H1 (cell line): ENCODE measurements around the gene SWT1. TPM values are rescaled to one million over a fixed set of nuclear protein-coding genes. Genes with fewer than 3 reads are reported as not detected.

Source experiments
- CTCF ChIA-PET: fragments of 300-600 bp; sonication (Branson Sonifier 250); formaldehyde crosslinking; loops from one replicate; lab custom pipeline; 2021; ENCODE audit not compliant: partially characterized antibody; lab: Charles Lee
- POLR2A ChIA-PET: fragments of 300-600 bp; sonication (Branson Sonifier 250); formaldehyde crosslinking; loops from one replicate; lab custom pipeline; 2021; ENCODE audit warnings: inconsistent platforms; ENCODE audit not compliant: partially characterized antibody; lab: Charles Lee
- DNase-seq, 2 experiments: peaks; one replicate each; pipeline versions ENCODE4 v3.0.0 to v3.0.0-alpha.2; 2010 to 2022; ENCODE audit warnings: low spot score in 2 of 2, low read depth in 1 of 2, mixed read lengths in 1 of 2
- FAIRE-seq: peaks from 2 replicates; lab custom pipeline; 2011; peaks lifted over from hg19 to GRCh38; lab: Jason Lieb, UNC
- H2AFZ ChIP-seq: 2 replicates; pipeline ENCODE4 v1.8.1; 2012; ENCODE audit warnings: low read length, inconsistent platforms
- H2AK5ac ChIP-seq: 2 replicates; pipeline ENCODE4 v1.6.1; 2013; ENCODE audit warnings: low read depth, low read length
- H2BK120ac ChIP-seq: replicated peaks from 2 replicates; pipeline ENCODE3; 2013; ENCODE audit warnings: low read depth, low read length, inconsistent platforms
- H2BK12ac ChIP-seq: 2 replicates; pipeline ENCODE4 v1.6.1; 2013; ENCODE audit warnings: low read depth, low read length
- H2BK15ac ChIP-seq: 2 replicates; pipeline ENCODE4 v1.6.1; 2013; ENCODE audit warnings: low read length
- H2BK20ac ChIP-seq: 2 replicates; pipeline ENCODE4 v1.6.1; 2013; ENCODE audit warnings: low read length
- H2BK5ac ChIP-seq: 2 replicates; pipeline ENCODE4 v1.6.1; 2013; ENCODE audit warnings: low read depth, low read length
- H3K14ac ChIP-seq: 2 replicates; pipeline ENCODE4 v1.6.1; 2013; ENCODE audit warnings: inconsistent platforms; ENCODE audit not compliant: insufficient read length
- H3K18ac ChIP-seq: 2 replicates; pipeline ENCODE4 v1.6.1; 2013; ENCODE audit warnings: low read length; ENCODE audit errors: extremely low read depth
- H3K23ac ChIP-seq: 2 replicates; pipeline ENCODE4 v1.6.1; 2013; ENCODE audit warnings: inconsistent platforms; ENCODE audit not compliant: insufficient read length
- H3K23me2 ChIP-seq: 2 replicates; pipeline ENCODE4 v1.6.1; 2013; ENCODE audit warnings: low read depth, low read length
- H3K27ac ChIP-seq: 2 replicates; pipeline ENCODE4 v1.6.1; 2011; ENCODE audit warnings: low read depth, low read length, inconsistent platforms
- H3K27me3 ChIP-seq, 4 experiments: replicated peaks in 1 of 4; 1 replicate in 1 of 4; 2 replicates in 3 of 4; pipeline versions ENCODE4 v1.6.1 to v1.8.1; 2011 to 2013; ENCODE audit warnings: low read length in 3 of 4, mild to moderate bottlenecking in 3 of 4, inconsistent platforms in 2 of 4, mixed read lengths in 2 of 4, moderate library complexity in 1 of 4; ENCODE audit not compliant: control insufficient read depth in 3 of 4, insufficient read depth in 3 of 4; ENCODE audit errors: extremely low read depth in 1 of 4
- H3K36me3 ChIP-seq, 4 experiments: 2 replicates each; pipeline versions ENCODE4 v1.6.1 to v1.8.1; 2011 to 2013; ENCODE audit warnings: mild to moderate bottlenecking in 4 of 4, low read length in 3 of 4, moderate library complexity in 2 of 4, control low read depth in 1 of 4, inconsistent platforms in 1 of 4; ENCODE audit not compliant: insufficient read depth in 4 of 4, control insufficient read depth in 2 of 4
- H3K4ac ChIP-seq: replicated peaks from 2 replicates; pipeline ENCODE3; 2013; ENCODE audit warnings: low read length, low read depth, mixed read lengths, inconsistent platforms; ENCODE audit not compliant: insufficient read length
- H3K4me1 ChIP-seq, 4 experiments: replicated peaks in 1 of 4; 1 replicate in 1 of 4; 2 replicates in 3 of 4; pipeline versions ENCODE4 v1.6.1 to v1.8.1; 2011 to 2013; ENCODE audit warnings: low read length in 3 of 4, inconsistent platforms in 2 of 4, mixed read lengths in 1 of 4; ENCODE audit not compliant: insufficient read depth in 4 of 4, control insufficient read depth in 3 of 4
- H3K4me2 ChIP-seq, 2 experiments: 2 replicates each; pipeline versions ENCODE4 v1.6.1 to v1.8.1; 2011 to 2013; ENCODE audit warnings: low read depth in 2 of 2, low read length in 2 of 2, control low read depth in 1 of 2, inconsistent platforms in 1 of 2, mild to moderate bottlenecking in 1 of 2; ENCODE audit not compliant: insufficient read depth in 1 of 2
- H3K4me3 ChIP-seq, 4 experiments: fragments of 200-600, 300-600 bp in 1 of 4; sonication (generic), shearing (Covaris generic), sonication (Bioruptor Twin) in 1 of 4; 2 replicates each; pipeline versions ENCODE4 v1.5.1 to v1.8.1; 2011 to 2016; ENCODE audit warnings: low read length in 4 of 4, low read depth in 3 of 4, control low read depth in 2 of 4, inconsistent platforms in 2 of 4, mild to moderate bottlenecking in 2 of 4, mixed read lengths in 1 of 4, moderate library complexity in 1 of 4; ENCODE audit not compliant: insufficient read depth in 2 of 4; ENCODE audit errors: extremely low read depth in 1 of 4
- H3K56ac ChIP-seq: replicated peaks from 2 replicates; pipeline ENCODE3; 2013; ENCODE audit warnings: low read depth, mild to moderate bottlenecking, mixed read lengths, low read length, inconsistent platforms; ENCODE audit not compliant: insufficient read length
- H3K79me1 ChIP-seq: 2 replicates; pipeline ENCODE4 v1.6.1; 2013; ENCODE audit warnings: low read depth, low read length, control low read depth
- H3K79me2 ChIP-seq, 2 experiments: 2 replicates each; pipeline versions ENCODE4 v1.6.1 to v1.8.1; 2012 to 2013; ENCODE audit warnings: low read length in 2 of 2, mild to moderate bottlenecking in 2 of 2, inconsistent platforms in 1 of 2; ENCODE audit not compliant: insufficient read depth in 2 of 2, control insufficient read depth in 1 of 2
- H3K9ac ChIP-seq, 4 experiments: replicated peaks in 1 of 4; 1 replicate in 1 of 4; 2 replicates in 3 of 4; pipeline versions ENCODE4 v1.6.1 to v1.8.1; 2011 to 2013; ENCODE audit warnings: low read depth in 3 of 4, low read length in 3 of 4, control low read depth in 2 of 4, mild to moderate bottlenecking in 2 of 4, moderate library complexity in 2 of 4, inconsistent platforms in 1 of 4; ENCODE audit errors: extremely low read depth in 1 of 4
- H3K9me3 ChIP-seq, 2 experiments: 2 replicates each; pipeline versions ENCODE4 v1.6.1 to v1.8.1; 2012 to 2013; ENCODE audit warnings: mild to moderate bottlenecking in 2 of 2, moderate library complexity in 2 of 2, control low read depth in 1 of 2, inconsistent platforms in 1 of 2, low read depth in 1 of 2, low read length in 1 of 2, mixed read lengths in 1 of 2; ENCODE audit not compliant: insufficient read depth in 2 of 2
- H4K20me1 ChIP-seq, 2 experiments: replicated peaks in 1 of 2; 2 replicates each; pipeline versions ENCODE3 to v1.8.1; 2011 to 2013; ENCODE audit warnings: inconsistent platforms in 2 of 2, low read length in 2 of 2, mild to moderate bottlenecking in 1 of 2; ENCODE audit not compliant: insufficient read depth in 2 of 2, control insufficient read depth in 1 of 2
- H4K5ac ChIP-seq: 2 replicates; pipeline ENCODE4 v1.6.1; 2013; ENCODE audit warnings: low read length, low read depth, mixed read lengths, inconsistent platforms; ENCODE audit not compliant: insufficient read length
- H4K8ac ChIP-seq: 2 replicates; pipeline ENCODE4 v1.8.0; 2013; ENCODE audit warnings: mild to moderate bottlenecking, moderate library complexity, low read length, inconsistent platforms; ENCODE audit not compliant: insufficient read depth; ENCODE audit errors: extremely low read depth
- H4K91ac ChIP-seq: replicated peaks from 2 replicates; pipeline ENCODE3; 2013; ENCODE audit warnings: low read length, mixed read lengths, inconsistent platforms; ENCODE audit not compliant: insufficient read length
- CHD2 ChIP-seq: IDR thresholded peaks from 2 replicates; pipeline ENCODE4 v1.6.1; 2012; ENCODE audit warnings: low read length, improper control_type of control experiment
- FOSL1 ChIP-seq: IDR thresholded peaks from 2 replicates; pipeline ENCODE4 v1.6.1; 2011; ENCODE audit warnings: mild to moderate bottlenecking, low read depth, low read length, moderate library complexity; ENCODE audit not compliant: insufficient read depth
- HDAC2 ChIP-seq, 2 experiments: fragments of 300-600 bp in 1 of 2; sonication (generic) in 1 of 2; IDR thresholded peaks; 2 replicates each; pipeline ENCODE4 v1.6.1; 2011 to 2012; ENCODE audit warnings: low read depth in 2 of 2, low read length in 2 of 2, mild to moderate bottlenecking in 2 of 2, moderate library complexity in 2 of 2, borderline replicate concordance in 1 of 2, inconsistent platforms in 1 of 2
- RAD21 ChIP-seq, 2 experiments: IDR thresholded peaks in 1 of 2; conservative IDR thresholded peaks in 1 of 2; 2 replicates each; pipeline ENCODE4 v1.6.1; 2011; ENCODE audit warnings: low read depth in 2 of 2, low read length in 2 of 2, improper control_type of control experiment in 1 of 2, inconsistent platforms in 1 of 2, mild to moderate bottlenecking in 1 of 2, moderate library complexity in 1 of 2
- RFX5 ChIP-seq: IDR thresholded peaks from 2 replicates; pipeline ENCODE4 v1.6.1; 2011; ENCODE audit warnings: low read depth, low read length, improper control_type of control experiment, borderline replicate concordance
- SP1 ChIP-seq: IDR thresholded peaks from 2 replicates; pipeline ENCODE4 v1.6.1; 2011; ENCODE audit warnings: low read depth, low read length
- SUZ12 ChIP-seq: fragments of 200-600 bp; sonication (generic); IDR thresholded peaks from 2 replicates; pipeline ENCODE4 v1.6.1; 2012; ENCODE audit warnings: mild to moderate bottlenecking, inconsistent platforms, low read length, moderate library complexity, mixed read lengths
- WGBS, 2 experiments: shearing (Covaris generic) in 1 of 2; methylation state at CpG; one replicate each; pipeline versions ENCODE4 v1.1.6 to v1.1.7; 2013 to 2015; ENCODE audit warnings: low lambda C conversion rate in 2 of 2, mixed read lengths in 2 of 2, inconsistent platforms in 1 of 2, low coverage in 1 of 2, missing lambda C conversion rate in 1 of 2; ENCODE audit not compliant: insufficient replicate concordance in 2 of 2, insufficient coverage in 1 of 2, insufficient read length in 1 of 2; ENCODE audit errors: extremely low coverage in 1 of 2, missing lambda C conversion rate in 1 of 2; 5-methylcytosine and 5-hydroxymethylcytosine counted together
- polyA plus RNA-seq, 7 experiments: library from polyadenylated mRNA; depleted of rRNA in 3 of 7; stranded (reverse) in 5 of 7; unstranded in 2 of 7; fragments of >200 nt in 5 of 7; fragments of 200-250 nt in 2 of 7; gene quantifications; 1 replicate in 5 of 7; 2 replicates in 1 of 7; 4 replicates in 1 of 7; pipeline versions ENCODE4 v1.2.1 to v1.2.3, GENCODE V29; 2011 to 2013; ENCODE audit warnings: missing spikeins in 2 of 7, mixed read lengths in 2 of 7
- total RNA-seq: library from RNA; stranded (reverse); fragmentation: NEBNext Ultra II Directional; extraction: Animal tissue kit (Norgen Biotek cat#: 25700); gene quantifications from 2 replicates; pipeline ENCODE4 v1.2.1, GENCODE V29; 2021
- TF ChIP-seq, protein P1 (sequence below): IDR thresholded peaks from 2 replicates; pipeline ENCODE4 v1.6.1; 2011; ENCODE audit warnings: low read depth, mild to moderate bottlenecking, low read length; ENCODE audit not compliant: insufficient read depth
- TF ChIP-seq, protein P2 (sequence below), 3 experiments: IDR thresholded peaks; 1 replicate in 2 of 3; 2 replicates in 1 of 3; pipeline versions ENCODE4 v1.5.1 to v1.6.1; 2011; ENCODE audit warnings: low read length in 3 of 3, mild to moderate bottlenecking in 3 of 3, inconsistent platforms in 2 of 3, low read depth in 1 of 3, moderate library complexity in 1 of 3; ENCODE audit not compliant: insufficient read depth in 1 of 3; ENCODE audit errors: control extremely low read depth in 1 of 3

Gene SWT1
- total and polyA plus RNA-seq, 2 of the 8 experiments (the other 6 are each of a cell fraction or from before 2014, with no cell fraction given): 1.4 to 6.2 TPM

DNA sequence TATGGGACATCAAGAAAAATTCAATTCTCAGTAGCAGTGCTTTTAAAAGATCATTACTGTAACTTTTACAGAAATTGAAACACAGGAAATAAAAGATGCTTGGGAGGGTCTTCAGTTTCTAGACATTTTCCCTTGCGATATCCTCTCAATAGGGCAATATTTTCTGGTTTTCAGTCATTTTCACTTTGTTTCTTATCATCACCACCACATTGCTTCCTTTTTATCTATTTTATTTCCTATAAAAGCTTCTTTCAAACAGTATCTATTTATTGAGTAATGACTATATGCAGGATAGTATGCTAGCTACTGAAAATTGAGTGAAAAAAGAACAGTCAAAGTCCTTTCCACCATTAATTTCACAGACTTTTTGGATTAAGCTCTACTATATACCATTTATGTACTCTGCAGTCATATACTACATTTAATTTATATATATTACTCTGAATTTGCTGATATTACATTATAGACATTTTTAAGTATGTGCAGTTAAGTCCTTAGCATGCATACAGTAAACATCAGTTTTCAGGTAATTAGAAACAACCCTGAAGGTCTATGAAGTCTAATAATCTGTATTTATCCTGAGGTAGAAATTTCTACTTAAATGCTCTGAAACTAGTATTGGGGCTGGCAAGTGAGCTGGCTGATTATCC is 18.9 kb upstream of the SWT1 start:
- Histone ChIP-seq H3K23me2 (no peaks in the 10 kb centered on the region), H3K79me2 (no peaks in the 10 kb centered on the region), H2BK12ac (no peak overlapping the region), H3K79me1 (no peaks in the 10 kb centered on the region), H2AFZ (no peak overlapping the region), H2BK15ac (no peak overlapping the region), H4K91ac (no peak overlapping the region), H3K9ac (no peak overlapping the region), H3K9me3 (peaks cover 0 to 2% of the 10 kb centered on the region in 2 experiments; a peak in 2 of 4 replicates), H4K8ac (no peak overlapping the region), H3K36me3 (peaks cover 0 to 35% (median 5%) of the 10 kb centered on the region in 4 experiments; a peak in 5 of 8 replicates), H3K56ac (no peak overlapping the region), H3K18ac (no peak overlapping the region), H3K4me3 (no peak overlapping the region), H3K27ac (no peak overlapping the region), H3K4me2 (no peak overlapping the region), H2AK5ac (no peak overlapping the region), H2BK5ac (no peak overlapping the region), H3K14ac (no peak overlapping the region), H3K27me3 (no peaks in the 10 kb centered on the region), H4K20me1 (no peaks in the 10 kb centered on the region), H3K4me1 (no peaks in the 10 kb centered on the region), H4K5ac (no peak overlapping the region), H3K4ac (no peak overlapping the region), H3K23ac (no peak overlapping the region), H2BK20ac (no peak overlapping the region), H2BK120ac (no peak overlapping the region)
- ChIA-PET CTCF (interaction anchor here (3.0 kb wide), 1 partner anchor 32 kb away, joined by 10 read pairs; no protein-coding TSS in a partner anchor), POLR2A (no interaction called here)
- DNase-seq (no peak), FAIRE-seq (no peak)
- WGBS, 2 experiments: 92% methylated on average over 1 of the region's 1 CpG; no CpG with 5 or more reads in 1 of the 2 experiments
- TF ChIP-seq, protein P1, sequence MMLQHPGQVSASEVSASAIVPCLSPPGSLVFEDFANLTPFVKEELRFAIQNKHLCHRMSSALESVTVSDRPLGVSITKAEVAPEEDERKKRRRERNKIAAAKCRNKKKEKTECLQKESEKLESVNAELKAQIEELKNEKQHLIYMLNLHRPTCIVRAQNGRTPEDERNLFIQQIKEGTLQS: no peak
- TF ChIP-seq HDAC2 (IDR thresholded peaks at IDR 0.05; ENCODE audit: borderline replicate concordance in 1 of 2, low read depth in 2 of 2, low read length in 2 of 2) (no peak), RAD21 (IDR thresholded peaks at IDR 0.05 in 1 of 2, conservative IDR thresholded peaks at IDR 0.05 in 1 of 2; ENCODE audit: low read depth in 2 of 2, low read length in 2 of 2) (no peak), RFX5 (no peak), SUZ12 (no peak), CHD2 (no peak), SP1 (no peak), FOSL1 (no peak)
- TF ChIP-seq, protein P2, sequence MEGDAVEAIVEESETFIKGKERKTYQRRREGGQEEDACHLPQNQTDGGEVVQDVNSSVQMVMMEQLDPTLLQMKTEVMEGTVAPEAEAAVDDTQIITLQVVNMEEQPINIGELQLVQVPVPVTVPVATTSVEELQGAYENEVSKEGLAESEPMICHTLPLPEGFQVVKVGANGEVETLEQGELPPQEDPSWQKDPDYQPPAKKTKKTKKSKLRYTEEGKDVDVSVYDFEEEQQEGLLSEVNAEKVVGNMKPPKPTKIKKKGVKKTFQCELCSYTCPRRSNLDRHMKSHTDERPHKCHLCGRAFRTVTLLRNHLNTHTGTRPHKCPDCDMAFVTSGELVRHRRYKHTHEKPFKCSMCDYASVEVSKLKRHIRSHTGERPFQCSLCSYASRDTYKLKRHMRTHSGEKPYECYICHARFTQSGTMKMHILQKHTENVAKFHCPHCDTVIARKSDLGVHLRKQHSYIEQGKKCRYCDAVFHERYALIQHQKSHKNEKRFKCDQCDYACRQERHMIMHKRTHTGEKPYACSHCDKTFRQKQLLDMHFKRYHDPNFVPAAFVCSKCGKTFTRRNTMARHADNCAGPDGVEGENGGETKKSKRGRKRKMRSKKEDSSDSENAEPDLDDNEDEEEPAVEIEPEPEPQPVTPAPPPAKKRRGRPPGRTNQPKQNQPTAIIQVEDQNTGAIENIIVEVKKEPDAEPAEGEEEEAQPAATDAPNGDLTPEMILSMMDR (IDR thresholded peaks at IDR 0.05; ENCODE audit: control extremely low read depth in 1 of 3, insufficient read depth in 1 of 3, low read depth in 1 of 3, low read length in 3 of 3): no peak
